H1 (cell line): ENCODE measurements around the gene TAAR9. TPM values are rescaled to one million over a fixed set of nuclear protein-coding genes. Genes with fewer than 3 reads are reported as not detected.

Experiments used
- CTCF ChIA-PET: fragments of 300-600 bp; sonication (Branson Sonifier 250); formaldehyde crosslinking; loops from one replicate; lab custom pipeline; 2021; ENCODE audit not compliant: partially characterized antibody; lab: Charles Lee
- POLR2A ChIA-PET: fragments of 300-600 bp; sonication (Branson Sonifier 250); formaldehyde crosslinking; loops from one replicate; lab custom pipeline; 2021; ENCODE audit warnings: inconsistent platforms; ENCODE audit not compliant: partially characterized antibody; lab: Charles Lee
- DNase-seq, 2 experiments: peaks; one replicate each; pipeline versions ENCODE4 v3.0.0 to v3.0.0-alpha.2; 2010 to 2022; ENCODE audit warnings: low spot score in 2 of 2, low read depth in 1 of 2, mixed read lengths in 1 of 2
- FAIRE-seq: peaks from 2 replicates; lab custom pipeline; 2011; peaks lifted over from hg19 to GRCh38; lab: Jason Lieb, UNC
- H2AFZ ChIP-seq: 2 replicates; pipeline ENCODE4 v1.8.1; 2012; ENCODE audit warnings: low read length, inconsistent platforms
- H2AK5ac ChIP-seq: 2 replicates; pipeline ENCODE4 v1.6.1; 2013; ENCODE audit warnings: low read depth, low read length
- H2BK120ac ChIP-seq: replicated peaks from 2 replicates; pipeline ENCODE3; 2013; ENCODE audit warnings: low read depth, low read length, inconsistent platforms
- H2BK12ac ChIP-seq: 2 replicates; pipeline ENCODE4 v1.6.1; 2013; ENCODE audit warnings: low read depth, low read length
- H2BK15ac ChIP-seq: 2 replicates; pipeline ENCODE4 v1.6.1; 2013; ENCODE audit warnings: low read length
- H2BK20ac ChIP-seq: 2 replicates; pipeline ENCODE4 v1.6.1; 2013; ENCODE audit warnings: low read length
- H2BK5ac ChIP-seq: 2 replicates; pipeline ENCODE4 v1.6.1; 2013; ENCODE audit warnings: low read depth, low read length
- H3K14ac ChIP-seq: 2 replicates; pipeline ENCODE4 v1.6.1; 2013; ENCODE audit warnings: inconsistent platforms; ENCODE audit not compliant: insufficient read length
- H3K18ac ChIP-seq: 2 replicates; pipeline ENCODE4 v1.6.1; 2013; ENCODE audit warnings: low read length; ENCODE audit errors: extremely low read depth
- H3K23ac ChIP-seq: 2 replicates; pipeline ENCODE4 v1.6.1; 2013; ENCODE audit warnings: inconsistent platforms; ENCODE audit not compliant: insufficient read length
- H3K23me2 ChIP-seq: 2 replicates; pipeline ENCODE4 v1.6.1; 2013; ENCODE audit warnings: low read depth, low read length
- H3K27ac ChIP-seq: 2 replicates; pipeline ENCODE4 v1.6.1; 2011; ENCODE audit warnings: low read depth, low read length, inconsistent platforms
- H3K27me3 ChIP-seq, 4 experiments: replicated peaks in 1 of 4; 1 replicate in 1 of 4; 2 replicates in 3 of 4; pipeline versions ENCODE4 v1.6.1 to v1.8.1; 2011 to 2013; ENCODE audit warnings: low read length in 3 of 4, mild to moderate bottlenecking in 3 of 4, inconsistent platforms in 2 of 4, mixed read lengths in 2 of 4, moderate library complexity in 1 of 4; ENCODE audit not compliant: control insufficient read depth in 3 of 4, insufficient read depth in 3 of 4; ENCODE audit errors: extremely low read depth in 1 of 4
- H3K36me3 ChIP-seq, 4 experiments: 2 replicates each; pipeline versions ENCODE4 v1.6.1 to v1.8.1; 2011 to 2013; ENCODE audit warnings: mild to moderate bottlenecking in 4 of 4, low read length in 3 of 4, moderate library complexity in 2 of 4, control low read depth in 1 of 4, inconsistent platforms in 1 of 4; ENCODE audit not compliant: insufficient read depth in 4 of 4, control insufficient read depth in 2 of 4
- H3K4ac ChIP-seq: replicated peaks from 2 replicates; pipeline ENCODE3; 2013; ENCODE audit warnings: low read length, low read depth, mixed read lengths, inconsistent platforms; ENCODE audit not compliant: insufficient read length
- H3K4me1 ChIP-seq, 4 experiments: replicated peaks in 1 of 4; 1 replicate in 1 of 4; 2 replicates in 3 of 4; pipeline versions ENCODE4 v1.6.1 to v1.8.1; 2011 to 2013; ENCODE audit warnings: low read length in 3 of 4, inconsistent platforms in 2 of 4, mixed read lengths in 1 of 4; ENCODE audit not compliant: insufficient read depth in 4 of 4, control insufficient read depth in 3 of 4
- H3K4me2 ChIP-seq, 2 experiments: 2 replicates each; pipeline versions ENCODE4 v1.6.1 to v1.8.1; 2011 to 2013; ENCODE audit warnings: low read depth in 2 of 2, low read length in 2 of 2, control low read depth in 1 of 2, inconsistent platforms in 1 of 2, mild to moderate bottlenecking in 1 of 2; ENCODE audit not compliant: insufficient read depth in 1 of 2
- H3K4me3 ChIP-seq, 4 experiments: fragments of 200-600, 300-600 bp in 1 of 4; sonication (generic), shearing (Covaris generic), sonication (Bioruptor Twin) in 1 of 4; 2 replicates each; pipeline versions ENCODE4 v1.5.1 to v1.8.1; 2011 to 2016; ENCODE audit warnings: low read length in 4 of 4, low read depth in 3 of 4, control low read depth in 2 of 4, inconsistent platforms in 2 of 4, mild to moderate bottlenecking in 2 of 4, mixed read lengths in 1 of 4, moderate library complexity in 1 of 4; ENCODE audit not compliant: insufficient read depth in 2 of 4; ENCODE audit errors: extremely low read depth in 1 of 4
- H3K56ac ChIP-seq: replicated peaks from 2 replicates; pipeline ENCODE3; 2013; ENCODE audit warnings: low read depth, mild to moderate bottlenecking, mixed read lengths, low read length, inconsistent platforms; ENCODE audit not compliant: insufficient read length
- H3K79me1 ChIP-seq: 2 replicates; pipeline ENCODE4 v1.6.1; 2013; ENCODE audit warnings: low read depth, low read length, control low read depth
- H3K79me2 ChIP-seq, 2 experiments: 2 replicates each; pipeline versions ENCODE4 v1.6.1 to v1.8.1; 2012 to 2013; ENCODE audit warnings: low read length in 2 of 2, mild to moderate bottlenecking in 2 of 2, inconsistent platforms in 1 of 2; ENCODE audit not compliant: insufficient read depth in 2 of 2, control insufficient read depth in 1 of 2
- H3K9ac ChIP-seq, 4 experiments: replicated peaks in 1 of 4; 1 replicate in 1 of 4; 2 replicates in 3 of 4; pipeline versions ENCODE4 v1.6.1 to v1.8.1; 2011 to 2013; ENCODE audit warnings: low read depth in 3 of 4, low read length in 3 of 4, control low read depth in 2 of 4, mild to moderate bottlenecking in 2 of 4, moderate library complexity in 2 of 4, inconsistent platforms in 1 of 4; ENCODE audit errors: extremely low read depth in 1 of 4
- H3K9me3 ChIP-seq, 2 experiments: 2 replicates each; pipeline versions ENCODE4 v1.6.1 to v1.8.1; 2012 to 2013; ENCODE audit warnings: mild to moderate bottlenecking in 2 of 2, moderate library complexity in 2 of 2, control low read depth in 1 of 2, inconsistent platforms in 1 of 2, low read depth in 1 of 2, low read length in 1 of 2, mixed read lengths in 1 of 2; ENCODE audit not compliant: insufficient read depth in 2 of 2
- H4K20me1 ChIP-seq, 2 experiments: replicated peaks in 1 of 2; 2 replicates each; pipeline versions ENCODE3 to v1.8.1; 2011 to 2013; ENCODE audit warnings: inconsistent platforms in 2 of 2, low read length in 2 of 2, mild to moderate bottlenecking in 1 of 2; ENCODE audit not compliant: insufficient read depth in 2 of 2, control insufficient read depth in 1 of 2
- H4K5ac ChIP-seq: 2 replicates; pipeline ENCODE4 v1.6.1; 2013; ENCODE audit warnings: low read length, low read depth, mixed read lengths, inconsistent platforms; ENCODE audit not compliant: insufficient read length
- H4K8ac ChIP-seq: 2 replicates; pipeline ENCODE4 v1.8.0; 2013; ENCODE audit warnings: mild to moderate bottlenecking, moderate library complexity, low read length, inconsistent platforms; ENCODE audit not compliant: insufficient read depth; ENCODE audit errors: extremely low read depth
- H4K91ac ChIP-seq: replicated peaks from 2 replicates; pipeline ENCODE3; 2013; ENCODE audit warnings: low read length, mixed read lengths, inconsistent platforms; ENCODE audit not compliant: insufficient read length
- BACH1 ChIP-seq: IDR thresholded peaks from 2 replicates; pipeline ENCODE4 v1.6.1; 2012; ENCODE audit warnings: low read length, improper control_type of control experiment
- BRCA1 ChIP-seq: IDR thresholded peaks from 2 replicates; pipeline ENCODE4 v1.6.1; 2012; ENCODE audit warnings: low read depth, low read length, improper control_type of control experiment
- EGR1 ChIP-seq: IDR thresholded peaks from 2 replicates; pipeline ENCODE4 v1.6.1; 2011; ENCODE audit warnings: low read depth, low read length, borderline replicate concordance
- HDAC6 ChIP-seq: IDR thresholded peaks from one replicate; pipeline ENCODE4 v1.7.1; 2012; ENCODE audit warnings: low read depth, mild to moderate bottlenecking, inconsistent platforms, low read length, moderate library complexity
- RBBP5 ChIP-seq: IDR thresholded peaks from 2 replicates; pipeline ENCODE4 v1.7.1; 2012; ENCODE audit warnings: low read depth, mild to moderate bottlenecking, inconsistent platforms, low read length, moderate library complexity, borderline replicate concordance
- whole genome bisulfite sequencing, 2 experiments: shearing (Covaris generic) in 1 of 2; methylation state at CpG; one replicate each; pipeline versions ENCODE4 v1.1.6 to v1.1.7; 2013 to 2015; ENCODE audit warnings: low lambda C conversion rate in 2 of 2, mixed read lengths in 2 of 2, inconsistent platforms in 1 of 2, low coverage in 1 of 2, missing lambda C conversion rate in 1 of 2; ENCODE audit not compliant: insufficient replicate concordance in 2 of 2, insufficient coverage in 1 of 2, insufficient read length in 1 of 2; ENCODE audit errors: extremely low coverage in 1 of 2, missing lambda C conversion rate in 1 of 2; 5-methylcytosine and 5-hydroxymethylcytosine counted together
- polyA plus RNA-seq, 7 experiments: library from polyadenylated mRNA; depleted of rRNA in 3 of 7; stranded (reverse) in 5 of 7; unstranded in 2 of 7; fragments of >200 nt in 5 of 7; fragments of 200-250 nt in 2 of 7; gene quantifications; 1 replicate in 5 of 7; 2 replicates in 1 of 7; 4 replicates in 1 of 7; pipeline versions ENCODE4 v1.2.1 to v1.2.3, GENCODE V29; 2011 to 2013; ENCODE audit warnings: missing spikeins in 2 of 7, mixed read lengths in 2 of 7
- total RNA-seq: library from RNA; stranded (reverse); fragmentation: NEBNext Ultra II Directional; extraction: Animal tissue kit (Norgen Biotek cat#: 25700); gene quantifications from 2 replicates; pipeline ENCODE4 v1.2.1, GENCODE V29; 2021

TAAR9 gene
- total and polyA plus RNA-seq, 2 of the 8 experiments (the other 6 are each of a cell fraction or from before 2014, with no cell fraction given) = not detected

GRCh38 chr6:132490478-132491204, 47.4 kb upstream of the TAAR9 start:
- Histone ChIP-seq H3K18ac (no peak overlapping the region), H4K8ac (peak overlapping the region; percentile 41; the same call in 1 of the 2 replicates), H3K56ac (no peak overlapping the region), H4K20me1 (peaks cover 0 to 4% of the 10 kb centered on the region in 2 experiments), H3K23me2 (no peaks in the 10 kb centered on the region; the same call in 1 of the 2 replicates), H3K27me3 (no peaks in the 10 kb centered on the region), H3K36me3 (peaks cover 0 to 2% (median 0%) of the 10 kb centered on the region in 4 experiments; a peak in 1 of 8 replicates), H3K23ac (no peak overlapping the region), H2BK120ac (no peak overlapping the region), H2BK15ac (no peak overlapping the region), H2BK20ac (no peak overlapping the region), H2BK12ac (no peak overlapping the region), H3K9me3 (0 out of 4 replicates have a peak, but pooled peaks cover 0 to 3% of the 10 kb centered on the region in 2 experiments), H2BK5ac (no peak overlapping the region), H3K79me2 (peaks cover 0 to 8% of the 10 kb centered on the region in 2 experiments; a peak in 1 of 4 replicates), H3K14ac (no peak overlapping the region), H4K5ac (no peak overlapping the region), H3K4me2 (no peak overlapping the region), H3K27ac (no peak overlapping the region), H2AK5ac (no peak overlapping the region), H3K4me1 (peaks cover 4 to 9% (median 5%) of the 10 kb centered on the region in 4 experiments), H4K91ac (no peak overlapping the region), H3K4me3 (no peak overlapping the region), H3K79me1 (no peaks in the 10 kb centered on the region; the same call in 1 of the 2 replicates), H3K9ac (no peak overlapping the region), H3K4ac (no peak overlapping the region), H2AFZ (no peak overlapping the region)
- FAIRE-seq (no peak), DNase-seq (no peak)
- WGBS, 2 experiments = 90% methylated on average over 10 of the region's 10 CpGs; no CpG with 5 or more reads in 1 of the 2 experiments
- POLR2A ChIA-PET = no interaction called here
- CTCF ChIA-PET = interaction anchor here (1.2 to 10.1 kb wide), 6 partner anchors 11 to 211 kb away, joined by 3 to 109 read pairs (median 4); no protein-coding TSS in a partner anchor
- no peak for TF ChIP-seq RBBP5
- no peak for TF ChIP-seq BACH1
- TF ChIP-seq HDAC6 = no peak
- no peak for TF ChIP-seq EGR1
- no peak for TF ChIP-seq BRCA1
